H1 (cell line): ENCODE results near the gene GGT5. TPM values are rescaled to one million over a fixed set of nuclear protein-coding genes. Genes with fewer than 3 reads are reported as not detected.
"Not testable (repeated sequence)": the region's sequence is repeated elsewhere in the genome, so short reads cannot be mapped to it uniquely, and the experiment has no call there.

Experiments
- CTCF ChIA-PET: fragments of 300-600 bp; sonication (Branson Sonifier 250); formaldehyde crosslinking; loops from one replicate; lab custom pipeline; 2021; ENCODE audit not compliant: partially characterized antibody; lab: Charles Lee
- POLR2A ChIA-PET: fragments of 300-600 bp; sonication (Branson Sonifier 250); formaldehyde crosslinking; loops from one replicate; lab custom pipeline; 2021; ENCODE audit warnings: inconsistent platforms; ENCODE audit not compliant: partially characterized antibody; lab: Charles Lee
- DNase-seq, 2 experiments: peaks; one replicate each; pipeline versions ENCODE4 v3.0.0 to v3.0.0-alpha.2; 2010 to 2022; ENCODE audit warnings: low spot score in 2 of 2, low read depth in 1 of 2, mixed read lengths in 1 of 2
- FAIRE-seq: peaks from 2 replicates; lab custom pipeline; 2011; peaks lifted over from hg19 to GRCh38; lab: Jason Lieb, UNC
- H2AFZ ChIP-seq: 2 replicates; pipeline ENCODE4 v1.8.1; 2012; ENCODE audit warnings: low read length, inconsistent platforms
- H2AK5ac ChIP-seq: 2 replicates; pipeline ENCODE4 v1.6.1; 2013; ENCODE audit warnings: low read depth, low read length
- H2BK120ac ChIP-seq: replicated peaks from 2 replicates; pipeline ENCODE3; 2013; ENCODE audit warnings: low read depth, low read length, inconsistent platforms
- H2BK12ac ChIP-seq: 2 replicates; pipeline ENCODE4 v1.6.1; 2013; ENCODE audit warnings: low read depth, low read length
- H2BK15ac ChIP-seq: 2 replicates; pipeline ENCODE4 v1.6.1; 2013; ENCODE audit warnings: low read length
- H2BK20ac ChIP-seq: 2 replicates; pipeline ENCODE4 v1.6.1; 2013; ENCODE audit warnings: low read length
- H2BK5ac ChIP-seq: 2 replicates; pipeline ENCODE4 v1.6.1; 2013; ENCODE audit warnings: low read depth, low read length
- H3K14ac ChIP-seq: 2 replicates; pipeline ENCODE4 v1.6.1; 2013; ENCODE audit warnings: inconsistent platforms; ENCODE audit not compliant: insufficient read length
- H3K18ac ChIP-seq: 2 replicates; pipeline ENCODE4 v1.6.1; 2013; ENCODE audit warnings: low read length; ENCODE audit errors: extremely low read depth
- H3K23ac ChIP-seq: 2 replicates; pipeline ENCODE4 v1.6.1; 2013; ENCODE audit warnings: inconsistent platforms; ENCODE audit not compliant: insufficient read length
- H3K23me2 ChIP-seq: 2 replicates; pipeline ENCODE4 v1.6.1; 2013; ENCODE audit warnings: low read depth, low read length
- H3K27ac ChIP-seq: 2 replicates; pipeline ENCODE4 v1.6.1; 2011; ENCODE audit warnings: low read depth, low read length, inconsistent platforms
- H3K27me3 ChIP-seq, 4 experiments: replicated peaks in 1 of 4; 1 replicate in 1 of 4; 2 replicates in 3 of 4; pipeline versions ENCODE4 v1.6.1 to v1.8.1; 2011 to 2013; ENCODE audit warnings: low read length in 3 of 4, mild to moderate bottlenecking in 3 of 4, inconsistent platforms in 2 of 4, mixed read lengths in 2 of 4, moderate library complexity in 1 of 4; ENCODE audit not compliant: control insufficient read depth in 3 of 4, insufficient read depth in 3 of 4; ENCODE audit errors: extremely low read depth in 1 of 4
- H3K36me3 ChIP-seq, 4 experiments: 2 replicates each; pipeline versions ENCODE4 v1.6.1 to v1.8.1; 2011 to 2013; ENCODE audit warnings: mild to moderate bottlenecking in 4 of 4, low read length in 3 of 4, moderate library complexity in 2 of 4, control low read depth in 1 of 4, inconsistent platforms in 1 of 4; ENCODE audit not compliant: insufficient read depth in 4 of 4, control insufficient read depth in 2 of 4
- H3K4ac ChIP-seq: replicated peaks from 2 replicates; pipeline ENCODE3; 2013; ENCODE audit warnings: low read length, low read depth, mixed read lengths, inconsistent platforms; ENCODE audit not compliant: insufficient read length
- H3K4me1 ChIP-seq, 4 experiments: replicated peaks in 1 of 4; 1 replicate in 1 of 4; 2 replicates in 3 of 4; pipeline versions ENCODE4 v1.6.1 to v1.8.1; 2011 to 2013; ENCODE audit warnings: low read length in 3 of 4, inconsistent platforms in 2 of 4, mixed read lengths in 1 of 4; ENCODE audit not compliant: insufficient read depth in 4 of 4, control insufficient read depth in 3 of 4
- H3K4me2 ChIP-seq, 2 experiments: 2 replicates each; pipeline versions ENCODE4 v1.6.1 to v1.8.1; 2011 to 2013; ENCODE audit warnings: low read depth in 2 of 2, low read length in 2 of 2, control low read depth in 1 of 2, inconsistent platforms in 1 of 2, mild to moderate bottlenecking in 1 of 2; ENCODE audit not compliant: insufficient read depth in 1 of 2
- H3K4me3 ChIP-seq, 4 experiments: fragments of 200-600, 300-600 bp in 1 of 4; sonication (generic), shearing (Covaris generic), sonication (Bioruptor Twin) in 1 of 4; 2 replicates each; pipeline versions ENCODE4 v1.5.1 to v1.8.1; 2011 to 2016; ENCODE audit warnings: low read length in 4 of 4, low read depth in 3 of 4, control low read depth in 2 of 4, inconsistent platforms in 2 of 4, mild to moderate bottlenecking in 2 of 4, mixed read lengths in 1 of 4, moderate library complexity in 1 of 4; ENCODE audit not compliant: insufficient read depth in 2 of 4; ENCODE audit errors: extremely low read depth in 1 of 4
- H3K56ac ChIP-seq: replicated peaks from 2 replicates; pipeline ENCODE3; 2013; ENCODE audit warnings: low read depth, mild to moderate bottlenecking, mixed read lengths, low read length, inconsistent platforms; ENCODE audit not compliant: insufficient read length
- H3K79me1 ChIP-seq: 2 replicates; pipeline ENCODE4 v1.6.1; 2013; ENCODE audit warnings: low read depth, low read length, control low read depth
- H3K79me2 ChIP-seq, 2 experiments: 2 replicates each; pipeline versions ENCODE4 v1.6.1 to v1.8.1; 2012 to 2013; ENCODE audit warnings: low read length in 2 of 2, mild to moderate bottlenecking in 2 of 2, inconsistent platforms in 1 of 2; ENCODE audit not compliant: insufficient read depth in 2 of 2, control insufficient read depth in 1 of 2
- H3K9ac ChIP-seq, 4 experiments: replicated peaks in 1 of 4; 1 replicate in 1 of 4; 2 replicates in 3 of 4; pipeline versions ENCODE4 v1.6.1 to v1.8.1; 2011 to 2013; ENCODE audit warnings: low read depth in 3 of 4, low read length in 3 of 4, control low read depth in 2 of 4, mild to moderate bottlenecking in 2 of 4, moderate library complexity in 2 of 4, inconsistent platforms in 1 of 4; ENCODE audit errors: extremely low read depth in 1 of 4
- H3K9me3 ChIP-seq, 2 experiments: 2 replicates each; pipeline versions ENCODE4 v1.6.1 to v1.8.1; 2012 to 2013; ENCODE audit warnings: mild to moderate bottlenecking in 2 of 2, moderate library complexity in 2 of 2, control low read depth in 1 of 2, inconsistent platforms in 1 of 2, low read depth in 1 of 2, low read length in 1 of 2, mixed read lengths in 1 of 2; ENCODE audit not compliant: insufficient read depth in 2 of 2
- H4K20me1 ChIP-seq, 2 experiments: replicated peaks in 1 of 2; 2 replicates each; pipeline versions ENCODE3 to v1.8.1; 2011 to 2013; ENCODE audit warnings: inconsistent platforms in 2 of 2, low read length in 2 of 2, mild to moderate bottlenecking in 1 of 2; ENCODE audit not compliant: insufficient read depth in 2 of 2, control insufficient read depth in 1 of 2
- H4K5ac ChIP-seq: 2 replicates; pipeline ENCODE4 v1.6.1; 2013; ENCODE audit warnings: low read length, low read depth, mixed read lengths, inconsistent platforms; ENCODE audit not compliant: insufficient read length
- H4K8ac ChIP-seq: 2 replicates; pipeline ENCODE4 v1.8.0; 2013; ENCODE audit warnings: mild to moderate bottlenecking, moderate library complexity, low read length, inconsistent platforms; ENCODE audit not compliant: insufficient read depth; ENCODE audit errors: extremely low read depth
- H4K91ac ChIP-seq: replicated peaks from 2 replicates; pipeline ENCODE3; 2013; ENCODE audit warnings: low read length, mixed read lengths, inconsistent platforms; ENCODE audit not compliant: insufficient read length
- WGBS, 2 experiments: shearing (Covaris generic) in 1 of 2; methylation state at CpG; one replicate each; pipeline versions ENCODE4 v1.1.6 to v1.1.7; 2013 to 2015; ENCODE audit warnings: low lambda C conversion rate in 2 of 2, mixed read lengths in 2 of 2, inconsistent platforms in 1 of 2, low coverage in 1 of 2, missing lambda C conversion rate in 1 of 2; ENCODE audit not compliant: insufficient replicate concordance in 2 of 2, insufficient coverage in 1 of 2, insufficient read length in 1 of 2; ENCODE audit errors: extremely low coverage in 1 of 2, missing lambda C conversion rate in 1 of 2; 5-methylcytosine and 5-hydroxymethylcytosine counted together
- polyA plus RNA-seq, 7 experiments: library from polyadenylated mRNA; depleted of rRNA in 3 of 7; stranded (reverse) in 5 of 7; unstranded in 2 of 7; fragments of >200 nt in 5 of 7; fragments of 200-250 nt in 2 of 7; gene quantifications; 1 replicate in 5 of 7; 2 replicates in 1 of 7; 4 replicates in 1 of 7; pipeline versions ENCODE4 v1.2.1 to v1.2.3, GENCODE V29; 2011 to 2013; ENCODE audit warnings: missing spikeins in 2 of 7, mixed read lengths in 2 of 7
- total RNA-seq: library from RNA; stranded (reverse); fragmentation: NEBNext Ultra II Directional; extraction: Animal tissue kit (Norgen Biotek cat#: 25700); gene quantifications from 2 replicates; pipeline ENCODE4 v1.2.1, GENCODE V29; 2021

Gene GGT5
- total and polyA plus RNA-seq, 2 of the 8 experiments (the other 6 are each of a cell fraction or from before 2014, with no cell fraction given): 0.05 TPM; not detected in 1

- POLR2A ChIA-PET: interaction anchor here (1.2 kb wide), 1 partner anchor 351 kb away, joined by 3 read pairs; the partner anchor contains the start of gene MIF
Measured at GRCh38 chr22:24245584-24246561, 991 bp upstream of the GGT5 start.

More at GRCh38 chr22:24245584-24246561, 991 bp upstream of the GGT5 start:
- DNase-seq, H2AK5ac ChIP-seq, H2BK15ac ChIP-seq, H3K9ac ChIP-seq, H2BK20ac ChIP-seq, H3K4me1 ChIP-seq, H2BK12ac ChIP-seq, H3K14ac ChIP-seq, H3K27me3 ChIP-seq, H3K4me2 ChIP-seq, H3K4me3 ChIP-seq, H2AFZ ChIP-seq, H3K9me3 ChIP-seq, H2BK5ac ChIP-seq, H4K8ac ChIP-seq, H4K91ac ChIP-seq, H3K56ac ChIP-seq, H3K79me2 ChIP-seq, FAIRE-seq, H3K36me3 ChIP-seq, H4K20me1 ChIP-seq, H3K18ac ChIP-seq, H4K5ac ChIP-seq, H3K4ac ChIP-seq, H2BK120ac ChIP-seq, H3K23ac ChIP-seq, H3K23me2 ChIP-seq, H3K79me1 ChIP-seq, H3K27ac ChIP-seq: not testable (repeated sequence)
- WGBS, 2 experiments: 87% methylated on average over 9 of the region's 18 CpGs; no CpG with 5 or more reads in 1 of the 2 experiments
- CTCF ChIA-PET: interaction anchor here (0.6 to 5.2 kb wide), 11 partner anchors 14 to 315 kb away, joined by 3 to 44 read pairs (median 3); no protein-coding TSS in a partner anchor
